HEK293T (cell line): Measurements from ENCODE around the gene NAV2.

Experiments
- CTCF ChIA-PET: fragments of 350-600 bp; formaldehyde crosslinking; extraction: SDS; loops from one replicate; lab custom pipeline; 2021; ENCODE audit warnings: antibody characterized with exemption, inconsistent platforms; lab: Yijun Ruan, JAX
- POLR2A ChIA-PET: fragments of 350-600 bp; formaldehyde crosslinking; extraction: SDS; loops from one replicate; lab custom pipeline; 2020; ENCODE audit warnings: antibody characterized with exemption, inconsistent platforms; lab: Yijun Ruan, JAX
- DNase-seq: peaks from one replicate; pipeline ENCODE4 v3.0.0; 2012; ENCODE audit warnings: mixed read lengths; ENCODE audit errors: extremely low spot score
- ARNT ChIP-seq: fragments of 450-650 bp; IDR thresholded peaks from 2 replicates; pipeline ENCODE4 v1.6.1; 2017; ENCODE audit warnings: mild to moderate bottlenecking
- BHLHE40 ChIP-seq: fragments of 450-650 bp; IDR thresholded peaks from 2 replicates; pipeline ENCODE4 v1.6.1; 2016; ENCODE audit warnings: mild to moderate bottlenecking, moderate library complexity, borderline replicate concordance
- CTBP1 ChIP-seq: fragments of 450-650 bp; IDR thresholded peaks from 2 replicates; pipeline ENCODE4 v1.6.1; 2016; ENCODE audit warnings: borderline replicate concordance
- ELF4 ChIP-seq: fragments of 450-650 bp; IDR thresholded peaks from 2 replicates; pipeline ENCODE4 v1.6.1; 2017; ENCODE audit warnings: antibody characterized with exemption
- FOXA1 ChIP-seq: fragments of 450-650 bp; IDR thresholded peaks from 2 replicates; pipeline ENCODE4 v1.6.1; 2016; ENCODE audit warnings: mild to moderate bottlenecking
- FOXK2 ChIP-seq: fragments of 450-650 bp; IDR thresholded peaks from 2 replicates; pipeline ENCODE4 v1.6.1; 2016; ENCODE audit warnings: mild to moderate bottlenecking
- FOXM1 ChIP-seq: fragments of 450-650 bp; IDR thresholded peaks from 2 replicates; pipeline ENCODE4 v1.6.1; 2017; ENCODE audit warnings: mild to moderate bottlenecking, borderline replicate concordance
- HDGF ChIP-seq: fragments of 450-650 bp; IDR thresholded peaks from 2 replicates; pipeline ENCODE4 v1.6.1; 2017; ENCODE audit warnings: antibody characterized with exemption, borderline replicate concordance
- L3MBTL2 ChIP-seq: fragments of 450-650 bp; conservative IDR thresholded peaks from 2 replicates; pipeline ENCODE4 v1.6.1; 2016; ENCODE audit warnings: mild to moderate bottlenecking
- LEF1 ChIP-seq: fragments of 450-650 bp; IDR thresholded peaks from 2 replicates; pipeline ENCODE4 v1.6.1; 2017; ENCODE audit warnings: mild to moderate bottlenecking, borderline replicate concordance
- NFRKB ChIP-seq: fragments of 450-650 bp; IDR thresholded peaks from 2 replicates; pipeline ENCODE4 v1.6.1; 2016; ENCODE audit warnings: mild to moderate bottlenecking, moderate library complexity
- SP1 ChIP-seq: fragments of 450-650 bp; IDR thresholded peaks from 2 replicates; pipeline ENCODE4 v1.6.1; 2017
- SUZ12 ChIP-seq: fragments of 450-650 bp; IDR thresholded peaks from 2 replicates; pipeline ENCODE4 v1.6.1; 2016; ENCODE audit warnings: mild to moderate bottlenecking
- TARDBP ChIP-seq: fragments of 450-650 bp; IDR thresholded peaks from 2 replicates; pipeline ENCODE4 v1.6.1; 2016
- ZNF384 ChIP-seq: fragments of 450-650 bp; IDR thresholded peaks from 2 replicates; pipeline ENCODE4 v1.6.1; 2016
- TF ChIP-seq, protein P1 (sequence below): fragments of 450-650 bp; IDR thresholded peaks from 2 replicates; pipeline ENCODE4 v1.6.1; 2016

NAV2 gene

DNA sequence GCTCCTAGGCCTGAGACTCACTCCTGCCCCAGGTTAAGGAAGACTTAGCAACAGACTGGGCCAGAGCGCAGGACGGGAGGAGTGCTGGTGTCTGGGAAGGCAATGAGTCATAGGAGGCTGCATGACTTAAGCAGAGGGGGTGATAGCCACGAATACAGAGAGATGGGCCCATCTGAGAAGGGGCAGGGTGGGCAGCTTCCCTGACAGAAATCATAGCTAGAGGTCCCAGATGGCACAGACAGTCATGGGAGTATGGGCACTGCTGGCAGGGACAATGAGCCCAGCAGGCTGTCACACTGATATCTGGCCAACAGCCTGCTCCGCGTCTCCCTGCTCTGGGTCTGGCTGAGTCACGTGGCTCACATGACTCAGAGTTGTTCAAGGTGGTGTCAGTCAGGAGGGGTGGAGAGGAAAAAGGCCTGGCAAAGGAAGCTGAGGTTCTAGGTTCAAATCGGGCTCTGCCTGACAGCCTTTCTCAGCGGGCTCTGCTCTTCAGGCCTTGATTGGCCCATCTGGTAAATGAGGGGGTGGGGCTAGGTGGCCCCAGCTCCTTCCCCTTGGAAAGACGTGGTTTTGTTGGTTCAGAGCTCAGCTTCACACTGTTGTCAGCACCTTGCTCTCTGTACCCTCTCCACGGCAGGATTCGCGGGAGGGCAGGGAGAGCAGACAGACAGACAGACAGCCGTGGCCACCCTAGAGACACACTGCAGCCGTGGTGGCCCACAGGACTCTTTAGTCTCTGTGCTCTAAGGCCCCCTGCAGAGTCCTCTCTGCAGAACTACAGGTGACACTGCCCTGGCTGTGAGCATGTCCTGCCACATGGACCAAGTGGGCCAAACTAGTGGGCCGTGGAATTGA is 399.9 kb downstream of the NAV2 start:
- TF ChIP-seq, protein P1, sequence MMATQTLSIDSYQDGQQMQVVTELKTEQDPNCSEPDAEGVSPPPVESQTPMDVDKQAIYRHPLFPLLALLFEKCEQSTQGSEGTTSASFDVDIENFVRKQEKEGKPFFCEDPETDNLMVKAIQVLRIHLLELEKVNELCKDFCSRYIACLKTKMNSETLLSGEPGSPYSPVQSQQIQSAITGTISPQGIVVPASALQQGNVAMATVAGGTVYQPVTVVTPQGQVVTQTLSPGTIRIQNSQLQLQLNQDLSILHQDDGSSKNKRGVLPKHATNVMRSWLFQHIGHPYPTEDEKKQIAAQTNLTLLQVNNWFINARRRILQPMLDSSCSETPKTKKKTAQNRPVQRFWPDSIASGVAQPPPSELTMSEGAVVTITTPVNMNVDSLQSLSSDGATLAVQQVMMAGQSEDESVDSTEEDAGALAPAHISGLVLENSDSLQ, result peak; percentile 64; the same call in 1 of the 2 replicates
- TF ChIP-seq L3MBTL2, result 0 out of 2 replicates have a peak, but pooled peaks have one; percentile 19
- TF ChIP-seq HDGF, result no peak
- DNase-seq, result peak; percentile 46
- ChIA-PET CTCF (interaction anchor here (0.5 to 1.5 kb wide), 4 partner anchors 16 to 163 kb away, joined by 3 to 6 read pairs (median 3); no protein-coding TSS in a partner anchor), POLR2A (interaction anchor here (0.7 to 1.4 kb wide), 6 partner anchors 10 to 185 kb away, joined by 3 to 6 read pairs (median 4); no protein-coding TSS in a partner anchor)

DNA sequence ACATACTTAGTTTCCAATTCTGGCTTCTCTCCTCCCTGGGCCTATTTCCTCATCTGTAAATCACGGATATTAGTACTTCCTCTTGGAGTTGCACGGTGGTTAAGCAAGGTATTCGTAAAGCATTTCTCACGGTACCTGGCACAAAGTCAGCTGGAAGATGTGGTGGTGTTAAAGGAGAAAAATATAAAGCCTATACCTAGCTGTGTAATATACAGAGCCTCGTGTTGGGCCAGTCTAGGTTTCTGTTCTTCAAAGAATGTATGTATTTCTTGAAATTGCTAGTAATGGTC is 400.5 kb downstream of the NAV2 start:
- no peak for DNase-seq
- ChIA-PET CTCF (interaction anchor here (1.5 kb wide), 1 partner anchor 15 kb away, joined by 6 read pairs; no protein-coding TSS in a partner anchor), POLR2A (interaction anchor here (0.7 to 1.4 kb wide), 5 partner anchors 10 to 185 kb away, joined by 3 to 6 read pairs (median 4); no protein-coding TSS in a partner anchor)
- TF ChIP-seq ELF4 (no peak), BHLHE40 (no peak), ZNF384 (no peak), FOXK2 (no peak), NFRKB (no peak), TARDBP (no peak), FOXM1 (no peak), CTBP1 (no peak), SUZ12 (no peak), FOXA1 (no peak), LEF1 (no peak)

DNA sequence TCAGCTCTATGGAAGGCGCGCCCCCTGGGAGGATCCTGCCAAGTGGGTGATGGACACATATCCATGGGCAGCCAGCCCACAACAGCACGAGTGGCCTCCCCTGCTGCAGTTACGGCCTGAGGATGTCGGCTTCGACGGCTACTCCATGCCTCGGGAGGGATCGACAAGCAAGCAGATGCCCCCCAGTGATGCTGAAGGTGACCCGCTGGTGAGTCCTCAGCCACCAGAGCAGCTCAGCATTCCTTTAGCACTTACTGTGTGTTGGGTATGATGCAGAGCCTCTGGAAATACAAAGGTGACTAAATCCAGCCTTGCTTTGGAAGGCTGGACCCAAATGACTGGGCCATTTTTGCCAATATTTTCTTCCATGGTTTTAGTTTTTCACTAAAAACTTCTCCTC is 402.0 kb downstream of the NAV2 start:
- CTCF ChIA-PET, result interaction anchor here (1.0 kb wide), 1 partner anchor 13 kb away, joined by 4 read pairs; no protein-coding TSS in a partner anchor
- POLR2A ChIA-PET, result no interaction called here
- no peak for TF ChIP-seq CTBP1
- DNase-seq, result no peak

DNA sequence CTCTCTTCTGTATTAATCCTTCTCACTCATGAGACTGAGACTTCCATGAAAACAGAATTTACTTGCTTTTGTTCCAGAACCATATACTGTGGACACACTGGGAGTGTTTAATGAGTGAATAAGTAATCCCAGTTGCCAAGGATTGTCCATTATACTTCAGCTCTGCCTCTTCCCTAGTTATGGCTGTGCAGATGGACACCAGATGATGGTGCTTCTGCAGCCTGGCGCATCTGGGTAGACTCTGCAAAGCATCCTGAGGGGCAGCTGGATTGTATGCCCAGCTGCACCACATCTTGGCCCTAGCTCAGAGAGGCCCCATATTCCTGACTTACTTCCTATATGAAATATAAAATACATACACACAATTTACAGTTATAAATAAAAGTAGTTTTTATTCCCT is 404.2 kb downstream of the NAV2 start:
- TF ChIP-seq LEF1 (no peak), ELF4 (no peak), FOXK2 (no peak), NFRKB (no peak), ZNF384 (no peak), FOXM1 (no peak), HDGF (no peak), SP1 (no peak), BHLHE40 (no peak)
- TF ChIP-seq, protein P1, result no peak
- DNase-seq, result no peak
- ChIA-PET POLR2A (no interaction called here), CTCF (no interaction called here)

DNA sequence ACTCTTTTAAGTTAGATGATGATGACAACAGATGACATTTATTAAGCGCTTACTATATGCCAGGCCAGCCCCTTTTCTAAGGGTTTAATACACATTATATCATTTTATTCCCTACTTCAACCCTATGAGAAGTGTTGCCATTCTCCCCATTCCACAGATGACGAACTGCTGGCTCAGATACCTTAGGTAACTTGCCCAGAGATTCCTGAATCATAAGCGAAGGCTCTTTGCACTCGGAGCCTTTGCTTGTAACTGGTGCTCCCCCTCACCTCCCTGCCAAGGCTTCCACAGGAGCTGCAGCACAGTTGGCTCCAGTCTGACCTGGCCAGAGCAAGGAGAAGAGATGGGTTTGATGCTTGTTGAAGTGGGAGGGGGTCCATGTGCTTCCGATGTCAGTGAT is 404.7 kb downstream of the NAV2 start:
- CTCF ChIA-PET, result interaction anchor here (1.4 to 1.6 kb wide), 2 partner anchors 11 to 163 kb away, joined by 4 to 6 read pairs; no protein-coding TSS in a partner anchor
- no peak for TF ChIP-seq LEF1
- TF ChIP-seq ELF4, result no peak
- TF ChIP-seq NFRKB, result no peak
- no peak for TF ChIP-seq ZNF384
- TF ChIP-seq TARDBP, result no peak
- TF ChIP-seq SP1, result no peak
- TF ChIP-seq L3MBTL2, result no peak
- TF ChIP-seq, protein P1, result no peak
- no peak for TF ChIP-seq BHLHE40
- DNase-seq, result no peak
- POLR2A ChIA-PET, result no interaction called here

DNA sequence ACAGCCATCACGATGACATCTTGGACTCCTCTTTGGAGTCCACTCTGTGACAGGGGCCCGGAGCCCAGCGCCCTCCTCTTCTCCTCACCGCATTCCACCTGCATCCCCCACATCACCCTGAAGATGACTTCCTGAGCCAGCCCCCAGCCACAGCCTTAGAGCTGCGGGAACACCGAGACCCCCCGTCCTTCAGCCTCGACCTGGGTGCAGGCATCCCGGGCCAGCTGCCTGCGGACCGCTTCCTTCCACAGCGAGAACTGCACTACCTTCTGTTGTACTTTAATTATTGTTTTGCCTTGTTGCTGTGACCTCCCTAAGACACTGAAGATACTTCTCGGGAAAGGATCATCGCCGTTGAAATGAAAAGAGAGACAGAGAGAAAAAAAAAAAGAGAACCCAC is 405.6 kb downstream of the NAV2 start:
- CTCF ChIA-PET, result interaction anchor here (0.6 to 1.6 kb wide), 3 partner anchors 10 to 340 kb away, joined by 3 to 6 read pairs (median 4); no protein-coding TSS in a partner anchor
- no peak for DNase-seq
- POLR2A ChIA-PET, result no interaction called here
- TF ChIP-seq HDGF (no peak), LEF1 (no peak), FOXM1 (no peak), TARDBP (no peak), SUZ12 (no peak), NFRKB (no peak), CTBP1 (no peak), L3MBTL2 (no peak), ZNF384 (no peak), FOXK2 (no peak), ARNT (no peak)
- TF ChIP-seq, protein P1, result no peak
